GM10847 (cell line): Measurements from ENCODE around the gene SST.

Experiments
- POLR2A ChIP-seq: IDR thresholded peaks from 2 replicates; pipeline ENCODE4 v1.6.1; 2011; ENCODE audit not compliant: insufficient read length; ENCODE audit errors: extremely low read depth

The SST gene

GRCh38 chr3:187669675-187670504 is at the start of gene SST:
TSS of gene SST (minus strand) at chr3:187670394. CDS start at chr3:187670291, 103 bp downstream.
- TF ChIP-seq POLR2A, result no peak

- no peak for TF ChIP-seq POLR2A
Measured at GRCh38 chr3:187719628-187720336, 49.6 kb upstream of the SST start.

GRCh38 chr3:187718802-187719201 is 48.6 kb upstream of the SST start:
- no peak for TF ChIP-seq POLR2A

GRCh38 chr3:187717572-187717971 is 47.4 kb upstream of the SST start:
- no peak for TF ChIP-seq POLR2A

GRCh38 chr3:187714404-187714979 is 44.3 kb upstream of the SST start:
- TF ChIP-seq POLR2A, result no peak

GRCh38 chr3:187713504-187713903 is 43.3 kb upstream of the SST start:
- TF ChIP-seq POLR2A, result no peak

- TF ChIP-seq POLR2A, result no peak
Measured at GRCh38 chr3:187709155-187709554, 39.0 kb upstream of the SST start.

- no peak for TF ChIP-seq POLR2A
Measured at GRCh38 chr3:187708696-187709095, 38.5 kb upstream of the SST start.

- TF ChIP-seq POLR2A, result no peak
Measured at GRCh38 chr3:187706971-187707370, 36.8 kb upstream of the SST start.

GRCh38 chr3:187705164-187705563 is 35.0 kb upstream of the SST start:
- no peak for TF ChIP-seq POLR2A

- no peak for TF ChIP-seq POLR2A
Measured at GRCh38 chr3:187702507-187703033, 32.4 kb upstream of the SST start, which contains the start of gene RTP2. TSS of gene RTP2 (minus strand) at chr3:187702557. CDS start at chr3:187702128, 429 bp downstream.

- TF ChIP-seq POLR2A, result no peak
Measured at GRCh38 chr3:187700249-187700648, 30.1 kb upstream of the SST start.

GRCh38 chr3:187698499-187699399 is 28.6 kb upstream of the SST start:
- TF ChIP-seq POLR2A, result no peak

- TF ChIP-seq POLR2A, result no peak
Measured at GRCh38 chr3:187696021-187696420, 25.8 kb upstream of the SST start.

- no peak for TF ChIP-seq POLR2A
Measured at GRCh38 chr3:187695449-187695848, 25.3 kb upstream of the SST start.
